ENCODE results near the gene GPBAR1.
"Not testable (repeated sequence)": the region's sequence is repeated elsewhere in the genome, so short reads cannot be mapped to it uniquely, and the experiment has no call there.

The GPBAR1 gene

GRCh38 chr2:218310853-218311540, 50.2 kb downstream of the GPBAR1 start:
- DNase-seq (ENCODE audit: low read depth in 2 of 2), result no peak

GRCh38 chr2:218311541-218312266, 50.9 kb downstream of the GPBAR1 start:
- DNase-seq (ENCODE audit: low read depth in 2 of 2), result not testable (repeated sequence)

- no peak for DNase-seq (ENCODE audit: low read depth in 2 of 2)
Measured at GRCh38 chr2:218312267-218312756, 51.5 kb downstream of the GPBAR1 start.

- no peak for DNase-seq (ENCODE audit: low read depth in 2 of 2)
Measured at GRCh38 chr2:218313356-218313755, 52.5 kb downstream of the GPBAR1 start.
